Bone marrow (tissue), 2 donors: ENCODE data around the gene ACVR2B.

ENCODE experiments used
- DNase-seq, 2 donors: peaks; one replicate each; lab custom pipeline; 2025; lab: John Stamatoyannopoulos, UW

The ACVR2B gene

DNA sequence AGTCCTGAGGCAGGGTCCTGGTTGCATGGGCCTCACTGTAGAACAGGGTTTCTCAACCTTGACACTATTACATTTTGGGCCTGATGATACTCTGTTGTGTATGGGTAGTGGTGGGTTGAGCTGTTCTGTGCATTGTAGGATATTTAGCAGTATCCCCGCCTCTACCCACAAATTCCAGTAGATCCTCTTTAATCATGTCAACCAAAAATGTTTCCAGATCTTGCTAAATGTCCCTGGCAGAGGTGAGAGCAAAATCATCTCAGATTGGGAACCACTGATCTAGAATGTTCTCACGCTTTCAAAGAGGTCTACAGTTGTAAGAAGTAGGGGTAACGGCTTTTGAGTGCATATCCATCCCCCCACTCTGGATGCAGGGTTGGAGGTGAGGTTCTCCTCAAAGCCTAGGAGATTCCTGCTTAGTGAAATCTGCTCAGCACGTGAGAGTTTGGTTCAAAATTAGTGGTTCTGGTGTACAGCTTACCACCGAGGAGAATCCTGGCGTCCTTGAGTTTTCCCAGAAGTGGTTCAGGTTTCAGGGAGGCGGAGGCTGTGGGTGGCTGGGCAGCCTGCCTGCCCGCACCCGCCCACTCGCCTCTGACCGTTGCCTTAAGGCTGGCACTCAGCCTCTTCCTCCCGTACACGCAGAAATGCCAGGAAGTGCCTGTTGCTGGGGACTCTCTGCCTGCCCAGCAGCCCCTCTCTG lies 5.3 kb downstream of the ACVR2B start:
- DNase-seq: no peak

DNA sequence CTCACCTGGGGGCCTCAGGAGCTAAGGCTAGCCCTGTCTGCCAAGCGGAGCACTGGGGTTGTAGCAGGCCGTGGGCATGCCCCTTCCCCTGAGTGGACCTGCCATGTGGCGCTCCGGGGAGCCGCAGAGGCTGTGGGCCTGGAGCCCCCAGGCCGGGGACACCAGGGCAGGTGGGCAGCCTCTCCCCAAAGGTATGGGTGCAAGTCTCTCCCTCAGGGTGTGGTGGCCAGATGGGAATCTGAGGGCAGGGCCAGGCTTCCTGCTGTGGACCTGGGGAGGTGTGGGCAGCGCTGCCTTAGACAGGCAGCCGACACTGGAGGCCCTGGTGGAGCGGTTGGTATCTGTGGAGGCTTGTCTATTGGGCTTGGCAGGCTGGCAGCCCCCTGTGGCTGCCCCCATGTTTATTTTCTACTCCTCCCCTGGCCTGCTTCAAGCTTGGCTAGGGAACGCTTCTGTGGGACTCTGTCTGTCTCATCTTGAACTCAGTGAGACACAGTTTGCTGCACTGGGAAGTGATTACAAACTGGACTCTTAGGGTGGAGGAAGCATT lies 5.9 kb downstream of the ACVR2B start:
- no peak for DNase-seq

DNA sequence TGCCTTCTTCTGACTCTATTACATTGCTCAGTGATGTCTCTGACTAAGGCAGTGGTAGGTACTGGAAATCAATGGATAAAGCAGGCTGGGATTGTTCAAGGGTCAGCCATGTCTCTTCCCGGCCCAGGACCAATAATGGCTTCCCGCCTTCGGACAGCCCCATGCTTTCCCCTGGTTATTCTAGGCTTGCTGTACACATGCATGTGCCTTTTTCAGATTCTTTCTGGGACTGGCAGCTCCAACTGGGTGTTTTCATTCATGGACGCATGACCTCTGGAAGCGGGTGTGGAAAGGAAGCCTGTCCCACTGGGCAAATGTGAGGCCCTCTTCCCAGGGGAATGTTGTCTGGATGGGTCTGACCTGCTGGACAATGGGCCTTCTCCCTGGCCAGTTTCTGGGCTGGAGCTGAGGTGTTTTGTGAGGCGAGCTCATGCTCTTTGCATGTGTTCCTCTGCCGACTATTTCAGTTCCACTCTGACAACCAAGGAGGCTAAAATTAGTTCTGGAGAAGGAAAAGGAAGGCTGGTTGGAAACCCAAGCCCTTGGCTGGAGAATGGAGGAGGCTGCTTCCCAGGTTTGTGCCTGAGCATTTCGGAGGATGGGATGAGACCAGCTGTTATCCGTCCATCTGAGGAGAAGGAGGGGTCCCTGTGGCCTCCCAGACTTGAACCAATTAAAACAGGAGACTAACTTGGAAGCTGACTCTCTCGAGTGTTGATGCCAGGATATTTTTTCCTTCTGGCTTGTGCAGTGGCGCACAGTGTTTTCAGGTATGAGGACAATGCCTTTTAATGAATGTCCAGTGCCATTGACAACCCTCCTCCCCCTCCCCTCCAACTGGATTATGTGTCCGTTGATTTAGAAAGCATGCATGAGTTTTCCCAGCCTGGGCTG lies 6.9 kb downstream of the ACVR2B start:
- no peak for DNase-seq

DNA sequence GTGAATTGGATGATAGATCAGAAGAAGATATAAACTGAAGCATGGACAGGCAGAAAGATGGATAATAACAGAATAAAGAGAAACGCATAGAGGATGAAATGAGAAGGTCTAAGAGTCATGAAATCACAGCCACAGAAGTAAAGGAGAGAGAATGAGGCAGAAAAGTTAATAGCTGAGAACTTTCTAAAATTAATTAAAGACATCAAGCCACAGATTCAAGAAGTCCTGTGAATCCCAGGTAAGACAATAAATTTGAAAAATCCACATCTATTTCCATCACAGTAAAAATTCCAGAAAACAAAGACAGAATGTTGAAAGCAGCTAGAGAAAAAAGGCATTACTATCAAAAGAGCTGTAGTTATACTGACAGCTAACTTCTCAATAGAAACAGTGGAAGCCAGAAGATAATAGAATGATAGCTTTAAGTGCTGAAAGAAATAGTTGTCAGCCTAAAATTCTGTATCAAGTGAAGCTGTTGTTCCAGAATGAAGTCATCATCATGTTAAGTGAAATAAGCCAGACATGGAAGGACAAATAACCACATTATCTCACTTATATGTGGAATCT lies 12.0 kb downstream of the ACVR2B start:
- DNase-seq: no peak

DNA sequence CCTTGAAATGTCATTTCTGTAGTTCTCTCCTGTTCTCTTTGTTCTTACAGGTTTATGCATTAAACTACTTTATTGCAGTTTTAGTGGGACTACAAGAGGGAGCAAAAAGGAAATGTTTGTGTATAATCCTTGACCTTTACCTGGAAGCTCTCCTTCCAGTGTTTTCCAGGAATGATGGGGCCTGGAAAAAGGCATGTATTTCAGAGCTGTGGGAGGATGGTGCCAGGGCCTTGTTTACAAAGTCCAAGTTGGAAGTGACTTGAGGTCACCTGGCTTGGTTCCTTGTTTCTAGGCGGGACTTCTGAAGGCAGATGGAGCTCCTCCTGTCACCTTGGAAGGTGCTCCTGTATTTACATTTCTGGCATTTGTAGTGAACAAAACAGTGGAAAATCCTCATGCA lies 15.1 kb downstream of the ACVR2B start:
- DNase-seq: no peak

DNA sequence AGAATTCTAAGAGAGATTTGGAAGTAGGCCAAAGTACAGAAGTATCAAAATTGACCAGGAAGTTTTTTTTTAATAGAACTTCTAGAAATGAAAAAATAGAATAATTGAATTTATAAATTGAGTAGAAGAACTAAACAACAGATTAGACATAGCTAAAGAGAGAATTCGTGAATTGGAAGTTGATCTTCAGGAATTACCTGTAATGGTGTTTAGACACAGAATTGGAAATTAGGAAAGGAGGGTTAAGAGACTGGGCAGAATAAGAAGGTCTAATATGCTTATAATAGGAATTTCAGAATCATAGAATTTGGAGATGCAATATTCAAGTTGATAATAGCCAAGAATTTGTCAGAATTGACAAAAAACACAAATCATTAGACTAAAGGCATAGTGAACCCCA lies 16.2 kb downstream of the ACVR2B start:
- no peak for DNase-seq

DNA sequence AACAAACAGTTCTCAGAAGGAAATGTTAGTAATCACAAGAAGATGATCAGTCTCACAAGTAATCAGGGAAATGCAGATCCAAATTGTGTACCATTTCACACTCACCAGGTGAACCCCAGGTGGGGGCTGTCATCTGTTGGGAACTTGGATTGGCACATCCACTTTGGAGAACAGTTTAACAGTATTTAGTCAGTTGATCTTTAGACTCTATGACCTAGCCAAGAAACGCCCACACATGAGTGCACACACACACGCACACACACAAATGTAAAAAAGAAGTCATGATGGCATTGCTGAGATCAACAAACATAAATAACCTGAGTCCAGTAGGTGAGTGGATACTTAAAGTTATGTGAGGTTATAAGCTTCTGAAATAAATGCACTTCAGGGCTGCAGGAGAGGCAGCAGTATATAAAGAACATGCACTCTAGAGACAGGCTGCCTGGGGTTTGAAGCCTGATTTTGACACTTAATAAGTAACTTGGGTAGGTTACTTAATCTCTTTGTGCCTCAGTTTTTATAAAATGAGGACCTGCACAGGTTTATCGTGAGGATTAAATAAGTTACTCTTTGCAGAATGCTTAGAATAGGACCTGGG lies 17.7 kb downstream of the ACVR2B start:
- no peak for DNase-seq

DNA sequence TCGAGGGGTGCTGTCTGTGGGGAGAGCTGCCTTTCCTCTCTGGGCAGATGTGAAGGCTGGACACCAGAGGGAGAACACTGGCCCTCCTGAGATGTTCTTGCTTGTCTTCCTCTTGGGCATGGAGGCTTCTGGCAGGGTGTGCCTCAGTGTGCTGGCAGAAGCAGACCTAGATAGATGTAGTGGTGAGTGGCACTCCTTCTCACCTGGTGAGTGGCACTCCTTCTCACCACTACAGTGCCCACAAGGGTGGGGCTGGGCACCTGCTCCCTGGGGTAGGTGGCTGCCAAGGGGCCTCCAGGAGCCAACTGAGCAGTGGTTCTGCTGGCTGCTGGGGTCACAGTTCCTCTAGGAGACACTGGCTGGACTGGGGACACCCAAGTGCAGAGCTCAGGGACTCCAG lies 18.7 kb downstream of the ACVR2B start:
- DNase-seq: no peak

DNA sequence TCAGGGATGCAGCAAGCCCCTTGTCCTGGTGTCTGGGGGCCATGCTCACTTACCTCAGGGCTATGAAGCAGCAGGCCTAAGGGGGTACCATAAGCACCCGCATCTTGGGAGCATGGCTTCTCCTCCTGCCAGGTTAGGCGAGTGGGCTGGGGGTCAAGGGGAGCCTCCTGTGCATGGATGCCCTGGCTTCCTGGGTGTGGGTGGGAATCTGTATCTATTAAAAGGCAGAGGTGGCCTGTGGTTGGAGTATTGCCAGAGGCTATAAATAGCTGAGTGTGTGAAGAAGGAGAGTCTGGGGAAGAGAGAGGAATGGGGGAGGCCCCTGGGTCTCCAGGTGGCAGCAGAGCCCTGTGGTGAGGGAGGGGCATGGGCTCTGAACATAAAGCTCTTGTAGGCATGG lies 19.5 kb downstream of the ACVR2B start:
- DNase-seq: no peak

DNA sequence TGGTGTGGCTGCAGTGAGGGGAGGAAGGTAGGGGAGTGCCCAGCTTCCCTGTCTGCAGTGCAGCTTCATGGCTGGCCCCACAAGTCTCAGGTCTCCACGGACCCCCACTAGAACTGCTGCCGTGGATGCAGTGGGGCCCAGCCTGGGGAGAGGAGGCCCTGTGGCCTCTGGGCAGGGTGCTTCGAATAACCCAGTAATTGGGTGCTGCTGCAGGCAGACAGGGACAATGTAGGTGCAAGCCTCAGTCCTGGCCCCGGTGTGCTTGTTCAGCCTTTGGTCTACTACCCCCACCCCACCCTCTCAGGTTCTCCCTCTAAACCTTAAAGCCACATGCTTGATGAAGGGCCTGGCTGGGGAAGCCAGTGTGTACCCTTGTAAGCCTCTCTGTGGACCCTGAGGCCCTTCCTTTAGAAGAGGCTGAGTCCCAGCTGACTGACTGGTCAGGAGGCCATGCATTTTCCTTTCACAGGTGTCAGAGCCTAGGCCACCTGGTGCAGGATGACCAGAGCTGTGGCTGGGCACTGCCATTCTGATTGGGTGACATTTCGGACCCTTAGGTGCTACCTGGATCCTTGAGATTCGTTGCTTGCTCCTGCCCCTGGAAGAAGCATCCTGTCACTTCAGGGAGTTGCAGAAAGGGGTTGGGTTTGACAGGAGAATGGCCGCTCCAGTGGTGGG lies 21.4 kb downstream of the ACVR2B start:
- no peak for DNase-seq

DNA sequence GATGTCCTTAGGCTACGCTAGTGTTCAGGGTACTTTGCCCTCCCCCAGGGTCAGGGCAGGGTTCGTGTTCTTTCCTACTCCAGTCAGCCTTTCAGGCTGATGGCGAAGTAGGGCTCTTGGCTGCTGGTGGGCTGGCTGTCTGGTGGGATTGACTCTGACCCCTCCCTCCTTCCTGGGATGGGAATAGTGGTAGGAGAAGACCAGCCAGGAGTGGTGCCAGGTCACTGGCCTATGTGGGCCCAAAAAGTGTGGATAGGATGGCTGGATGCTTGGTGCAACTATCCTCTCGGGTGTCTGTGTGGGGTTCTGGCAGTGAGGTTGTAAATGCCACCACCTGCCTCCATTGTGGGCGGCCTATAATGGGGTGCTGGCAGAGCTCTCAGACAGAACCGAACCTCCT lies 22.0 kb downstream of the ACVR2B start:
- no peak for DNase-seq

DNA sequence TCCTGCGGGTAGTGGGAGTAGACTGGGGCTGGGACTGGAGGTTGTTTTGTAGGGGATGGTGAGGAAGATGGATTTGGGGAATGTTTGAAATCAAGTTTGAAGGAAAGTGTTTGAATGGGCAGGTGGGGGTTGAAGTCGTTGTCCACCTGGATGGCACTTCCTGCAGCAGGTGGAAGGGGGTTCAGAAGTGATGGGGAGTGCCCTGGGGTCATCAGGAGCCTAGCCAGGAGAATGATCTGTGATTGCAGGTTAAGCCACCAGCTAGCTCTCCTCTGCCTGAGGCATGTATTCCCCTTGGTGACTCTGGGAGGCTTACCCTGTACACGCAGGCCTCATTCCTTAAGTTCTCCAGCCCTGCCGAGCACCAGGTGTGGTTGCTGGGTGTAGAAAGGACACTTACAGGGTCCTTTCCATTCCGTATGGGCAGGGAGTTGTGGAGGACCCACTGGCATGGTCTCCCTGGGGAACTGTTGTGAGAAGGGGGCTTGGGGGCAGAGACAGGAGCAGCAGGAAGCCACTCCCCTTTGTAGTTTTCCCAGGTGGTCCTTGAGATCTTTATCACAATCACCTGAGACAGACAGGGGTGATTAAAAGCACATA lies 22.6 kb downstream of the ACVR2B start:
- DNase-seq: no peak

DNA sequence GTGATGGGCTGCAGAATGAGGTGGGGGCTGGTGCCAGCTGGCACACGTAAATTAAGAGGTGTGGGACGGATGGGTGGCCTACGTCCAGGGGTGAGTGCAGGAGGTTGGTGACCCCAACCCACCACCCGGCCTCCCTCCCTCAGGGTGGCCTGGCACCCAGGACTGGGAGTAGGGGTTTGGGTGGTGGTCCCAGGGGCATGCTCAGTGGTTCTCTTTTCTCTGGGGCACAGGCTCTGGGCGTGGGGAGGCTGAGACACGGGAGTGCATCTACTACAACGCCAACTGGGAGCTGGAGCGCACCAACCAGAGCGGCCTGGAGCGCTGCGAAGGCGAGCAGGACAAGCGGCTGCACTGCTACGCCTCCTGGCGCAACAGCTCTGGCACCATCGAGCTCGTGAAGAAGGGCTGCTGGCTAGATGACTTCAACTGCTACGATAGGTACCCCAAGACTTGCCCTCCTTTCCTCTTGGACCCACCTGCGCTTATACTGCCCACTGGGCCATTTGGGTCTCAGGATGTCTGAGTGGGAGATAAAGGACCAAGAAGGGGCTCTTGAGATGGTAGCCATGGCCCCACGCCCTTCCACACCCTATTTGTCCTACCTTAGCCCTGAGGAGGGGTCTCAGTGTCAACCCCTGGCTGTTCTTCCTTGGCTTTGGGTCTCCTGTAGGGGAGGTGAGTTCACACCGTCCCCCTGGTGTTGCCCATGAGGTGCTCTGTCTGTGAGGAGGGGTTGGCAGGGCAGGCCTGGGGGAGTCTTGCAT lies 23.5 kb downstream of the ACVR2B start:
- DNase-seq: no peak

DNA sequence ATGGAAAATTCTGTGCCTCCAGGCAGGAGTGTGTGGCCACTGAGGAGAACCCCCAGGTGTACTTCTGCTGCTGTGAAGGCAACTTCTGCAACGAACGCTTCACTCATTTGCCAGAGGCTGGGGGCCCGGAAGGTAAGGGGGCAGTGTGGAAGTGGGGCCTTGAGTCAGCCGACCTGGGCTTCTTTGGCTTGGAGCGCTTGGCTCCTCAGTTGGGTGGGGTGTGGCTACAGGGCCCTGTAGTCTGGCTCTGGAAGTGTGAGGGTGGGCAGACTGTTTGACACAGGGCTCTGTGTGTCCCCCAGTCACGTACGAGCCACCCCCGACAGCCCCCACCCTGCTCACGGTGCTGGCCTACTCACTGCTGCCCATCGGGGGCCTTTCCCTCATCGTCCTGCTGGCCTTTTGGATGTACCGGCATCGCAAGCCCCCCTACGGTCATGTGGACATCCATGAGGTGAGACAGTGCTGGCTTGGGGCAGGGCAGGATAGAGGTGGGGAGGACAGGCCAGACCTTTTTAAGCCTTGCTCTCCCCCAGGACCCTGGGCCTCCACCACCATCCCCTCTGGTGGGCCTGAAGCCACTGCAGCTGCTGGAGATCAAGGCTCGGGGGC lies 24.3 kb downstream of the ACVR2B start:
- DNase-seq: no peak

DNA sequence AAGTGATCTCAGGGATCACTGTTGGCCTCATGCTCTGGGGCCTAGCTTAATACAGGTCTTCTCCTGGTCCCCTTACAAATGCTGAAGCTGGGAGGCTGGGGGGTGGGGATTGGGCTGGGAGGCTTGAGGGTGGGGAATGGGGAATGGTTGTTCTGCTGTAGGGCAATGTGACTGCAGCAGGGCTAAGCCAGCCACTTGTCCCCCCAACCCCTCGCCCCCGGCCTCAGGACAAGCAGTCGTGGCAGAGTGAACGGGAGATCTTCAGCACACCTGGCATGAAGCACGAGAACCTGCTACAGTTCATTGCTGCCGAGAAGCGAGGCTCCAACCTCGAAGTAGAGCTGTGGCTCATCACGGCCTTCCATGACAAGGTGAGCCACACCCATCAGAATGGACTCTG lies 25.2 kb downstream of the ACVR2B start:
- DNase-seq: no peak

DNA sequence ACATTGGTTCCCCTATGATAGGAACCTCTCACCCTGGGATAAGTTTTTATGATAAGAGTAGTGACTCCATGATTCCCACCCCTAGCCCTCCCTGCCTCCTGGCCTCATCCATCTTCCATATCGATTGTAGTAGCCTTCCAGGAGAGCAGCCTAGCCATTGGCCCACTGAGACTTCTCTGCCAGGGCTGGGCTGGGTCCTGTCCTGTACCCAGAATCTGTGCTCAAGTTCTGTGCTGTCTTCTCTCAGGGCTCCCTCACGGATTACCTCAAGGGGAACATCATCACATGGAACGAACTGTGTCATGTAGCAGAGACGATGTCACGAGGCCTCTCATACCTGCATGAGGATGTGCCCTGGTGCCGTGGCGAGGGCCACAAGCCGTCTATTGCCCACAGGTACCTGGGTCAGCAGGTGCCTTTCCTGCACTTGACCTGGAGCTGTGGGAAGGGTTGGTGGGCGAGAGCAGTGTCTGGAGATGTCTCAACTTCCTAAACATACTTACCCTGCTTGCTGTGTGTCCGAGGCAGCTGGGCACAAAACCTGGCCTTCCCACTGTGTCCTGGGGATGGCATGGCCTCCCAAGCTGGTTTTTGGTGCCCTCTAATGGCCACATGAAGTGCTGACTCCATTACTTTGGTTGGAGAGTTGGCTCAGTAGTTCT lies 25.9 kb downstream of the ACVR2B start:
- DNase-seq: peak; percentile 6 to 11

DNA sequence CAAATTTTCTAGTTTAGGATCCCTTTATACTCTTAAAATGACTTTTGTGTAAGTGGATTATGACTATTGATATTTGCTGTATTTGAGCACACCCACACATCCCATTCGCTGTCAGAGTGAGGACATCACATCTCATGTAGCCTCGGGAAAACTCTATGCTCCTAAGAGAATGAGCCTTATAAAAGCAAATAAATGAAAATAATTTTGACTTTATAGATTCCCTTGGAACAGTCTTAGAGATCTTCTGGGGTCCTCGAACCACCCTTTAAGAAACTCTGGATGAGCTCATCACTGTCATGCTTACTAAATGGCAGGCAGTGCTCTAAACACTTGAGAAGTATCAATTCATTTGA lies 26.4 kb downstream of the ACVR2B start:
- DNase-seq: no peak

DNA sequence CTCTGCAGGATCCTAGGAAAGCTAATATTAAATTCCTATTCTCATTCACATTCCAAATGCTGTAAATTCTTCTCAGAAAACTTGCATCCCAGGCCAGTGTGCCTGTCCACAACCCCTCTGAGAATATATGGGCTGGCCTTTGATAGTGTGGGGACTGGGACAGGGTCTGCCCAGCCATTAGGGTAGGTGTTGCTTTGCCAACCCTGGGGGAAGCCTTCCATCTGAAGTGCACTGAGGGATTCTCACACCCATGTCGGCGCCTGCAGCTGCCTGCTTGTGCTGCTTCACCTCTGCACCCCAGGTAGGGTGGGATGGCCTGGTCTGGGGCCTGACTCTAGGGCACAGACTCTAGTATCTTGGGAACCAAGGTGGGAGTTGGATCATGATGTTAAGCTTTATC lies 27.2 kb downstream of the ACVR2B start:
- no peak for DNase-seq

DNA sequence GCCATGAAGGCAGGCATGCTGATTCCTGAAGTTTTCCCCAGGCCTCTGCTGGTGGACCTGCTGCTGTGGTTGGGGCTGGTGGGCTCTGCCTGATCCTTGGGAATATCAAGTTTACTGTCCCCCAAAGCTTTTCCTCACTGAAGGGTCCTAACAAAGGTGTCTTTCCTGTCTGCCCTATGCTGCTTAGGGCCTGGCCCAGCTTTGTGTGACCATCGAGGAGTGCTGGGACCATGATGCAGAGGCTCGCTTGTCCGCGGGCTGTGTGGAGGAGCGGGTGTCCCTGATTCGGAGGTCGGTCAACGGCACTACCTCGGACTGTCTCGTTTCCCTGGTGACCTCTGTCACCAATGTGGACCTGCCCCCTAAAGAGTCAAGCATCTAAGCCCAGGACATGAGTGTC lies 29.3 kb downstream of the ACVR2B start:
- DNase-seq: no peak

DNA sequence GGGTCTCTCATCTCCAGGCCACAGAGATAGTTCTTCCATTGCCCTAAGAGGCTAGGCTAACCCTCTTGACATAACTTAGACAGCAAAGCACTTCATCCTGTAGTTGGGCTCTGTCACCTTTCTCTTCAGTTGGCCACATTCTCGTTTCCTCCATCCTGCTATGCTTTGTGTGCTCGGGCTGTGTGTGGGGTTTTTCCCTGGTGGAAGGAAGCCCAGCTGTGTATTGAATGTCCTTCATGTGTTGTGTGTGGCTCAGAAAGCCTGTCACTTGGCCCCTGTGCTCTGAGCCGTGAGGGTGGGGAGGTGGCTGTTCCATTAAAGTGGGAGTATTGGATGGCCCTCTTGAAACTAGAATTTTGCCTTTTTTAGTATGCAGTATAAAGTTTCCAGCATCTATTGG lies 33.6 kb downstream of the ACVR2B start:
- no peak for DNase-seq
